Activated naive CD8-positive, alpha-beta T cell treated with anti-CD3 and anti-CD28 coated beads, Interleukin-2, amount 10 ng/mL, durations not matched to agents 7 days and 5 days (primary cell): ENCODE results near the gene POU2AF3. TPM values are rescaled to one million over a fixed set of nuclear protein-coding genes. Genes with fewer than 3 reads are reported as not detected.

ENCODE experiments used
- ATAC-seq: fragments of 150-1000 bp; cut with Tn5 transposase; one replicate; pipeline ENCODE4 v1.10.0; 2021; ENCODE audit warnings: low read depth, moderate library complexity
- POLR2A ChIA-PET: fragments of 350-600 bp; sonication (Branson Sonifier 250); formaldehyde crosslinking; loops from one replicate; lab custom pipeline; 2021; ENCODE audit warnings: antibody characterized with exemption; lab: Charles Lee
- DNase-seq: peaks from one replicate; pipeline ENCODE4 v3.0.0; 2021
- H3K27ac Mint-ChIP-seq: one replicate; pipeline ENCODE4 v1.8.0; 2022; ENCODE audit warnings: mild to moderate bottlenecking, mixed read lengths
- H3K27me3 Mint-ChIP-seq: one replicate; pipeline ENCODE4 v1.8.0; 2022; ENCODE audit warnings: mild to moderate bottlenecking, moderate library complexity, mixed read lengths
- H3K36me3 Mint-ChIP-seq: one replicate; pipeline ENCODE4 v1.8.0; 2021; ENCODE audit warnings: mild to moderate bottlenecking, mixed read lengths
- H3K4me1 Mint-ChIP-seq: one replicate; pipeline ENCODE4 v1.8.0; 2021; ENCODE audit warnings: mixed read lengths
- H3K4me3 Mint-ChIP-seq: one replicate; pipeline ENCODE4 v1.8.0; 2022; ENCODE audit warnings: mild to moderate bottlenecking, moderate library complexity, mixed read lengths
- H3K9me3 Mint-ChIP-seq: one replicate; pipeline ENCODE4 v1.8.0; 2021; ENCODE audit warnings: mixed read lengths
- total RNA-seq, 2 experiments: library from RNA; stranded (reverse); gene quantifications; one replicate each; pipeline ENCODE4 v1.2.3, GENCODE V29; 2021

POU2AF3 gene
- total RNA-seq, 2 experiments from 2014 or later, result not detected

DNA sequence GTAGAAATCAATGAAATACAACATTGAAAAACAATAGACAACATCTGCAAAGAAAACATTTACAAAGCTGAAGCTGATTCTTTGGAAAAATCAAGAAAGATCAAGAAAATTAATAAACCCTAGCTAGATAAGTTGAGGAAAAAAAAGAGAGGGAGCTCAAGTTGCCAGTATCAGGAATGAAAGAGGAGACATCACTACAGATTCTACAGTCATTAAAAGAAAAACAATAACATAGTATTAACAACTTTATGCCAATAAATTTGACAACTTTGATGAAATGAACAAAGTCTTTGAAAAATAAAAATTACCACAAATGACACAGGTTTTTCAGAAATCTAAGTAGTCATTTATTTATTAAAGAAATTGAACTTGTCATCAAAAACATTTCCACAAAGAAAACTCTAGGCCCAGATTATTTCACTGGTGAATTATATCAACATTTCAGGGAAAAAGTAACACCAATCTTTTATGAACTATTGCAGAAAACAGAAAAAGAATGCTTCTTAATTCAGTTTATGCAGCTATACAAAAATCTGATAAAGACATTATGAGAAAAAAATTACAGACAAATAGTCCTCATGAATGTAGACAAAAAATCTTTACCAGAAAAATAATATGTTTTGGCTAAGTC is 41.5 kb downstream of the POU2AF3 start:
- no peak overlapping the region for H3K27ac Mint-ChIP-seq
- DNase-seq (no peak), ATAC-seq (no peak)
- H3K36me3 Mint-ChIP-seq, result peaks cover 4% of the 10 kb centered on the region
- H3K4me1 Mint-ChIP-seq, result no peaks in the 10 kb centered on the region
- H3K27me3 Mint-ChIP-seq, result peaks cover 13% of the 10 kb centered on the region
- H3K4me3 Mint-ChIP-seq, result no peak overlapping the region
- POLR2A ChIA-PET, result no interaction called here
- peaks cover 6% of the 10 kb centered on the region for H3K9me3 Mint-ChIP-seq

DNA sequence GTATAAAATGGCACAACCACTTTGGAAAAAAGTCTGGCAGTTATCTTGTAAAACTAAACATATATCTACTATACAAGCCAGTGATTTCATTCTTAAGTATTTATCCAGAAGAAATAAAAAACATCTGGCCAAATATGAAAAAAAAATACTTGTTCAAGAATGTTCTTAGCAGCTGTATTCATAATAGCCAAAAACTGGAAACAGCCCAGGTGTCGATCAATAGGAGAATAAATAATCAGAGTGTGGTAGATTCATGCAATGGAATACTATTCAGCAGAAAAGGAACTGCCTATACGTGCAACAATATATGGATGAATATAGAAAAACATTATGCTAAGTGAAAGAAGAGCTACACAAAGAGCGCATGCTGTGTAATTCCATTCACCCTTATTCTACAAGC is 44.0 kb downstream of the POU2AF3 start:
- Mint-ChIP-seq H3K36me3 (peaks cover 4% of the 10 kb centered on the region), H3K4me1 (no peaks in the 10 kb centered on the region), H3K4me3 (no peak overlapping the region), H3K27me3 (peaks cover 12% of the 10 kb centered on the region), H3K9me3 (peaks cover 6% of the 10 kb centered on the region), H3K27ac (no peak overlapping the region)
- ATAC-seq (no peak), DNase-seq (no peak)
- POLR2A ChIA-PET, result no interaction called here

DNA sequence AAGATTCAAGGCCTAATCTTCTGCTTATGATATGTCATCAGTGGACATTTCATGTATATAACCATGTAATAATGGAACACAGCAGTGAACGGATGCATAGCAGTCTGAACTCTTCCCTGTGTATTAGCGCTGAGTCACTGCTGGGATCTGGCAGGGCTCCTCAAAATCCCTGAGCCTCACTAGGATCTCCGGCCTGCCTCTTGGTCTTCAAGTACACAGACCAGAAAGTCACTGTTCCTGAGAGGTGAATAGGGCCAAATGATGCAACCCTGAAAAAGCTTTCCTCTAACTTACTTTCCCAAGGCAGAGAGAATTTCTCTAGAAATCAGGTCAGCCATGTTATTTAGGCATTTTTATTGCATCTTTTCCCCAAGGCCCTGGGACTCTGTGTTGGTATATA is 45.7 kb downstream of the POU2AF3 start:
- no peak overlapping the region for H3K27ac Mint-ChIP-seq
- no peaks in the 10 kb centered on the region for H3K4me1 Mint-ChIP-seq
- ATAC-seq (no peak), DNase-seq (no peak)
- H3K4me3 Mint-ChIP-seq, result no peak overlapping the region
- H3K27me3 Mint-ChIP-seq, result peaks cover 11% of the 10 kb centered on the region
- POLR2A ChIA-PET, result no interaction called here
- H3K36me3 Mint-ChIP-seq, result peaks cover 4% of the 10 kb centered on the region
- peaks cover 6% of the 10 kb centered on the region for H3K9me3 Mint-ChIP-seq

DNA sequence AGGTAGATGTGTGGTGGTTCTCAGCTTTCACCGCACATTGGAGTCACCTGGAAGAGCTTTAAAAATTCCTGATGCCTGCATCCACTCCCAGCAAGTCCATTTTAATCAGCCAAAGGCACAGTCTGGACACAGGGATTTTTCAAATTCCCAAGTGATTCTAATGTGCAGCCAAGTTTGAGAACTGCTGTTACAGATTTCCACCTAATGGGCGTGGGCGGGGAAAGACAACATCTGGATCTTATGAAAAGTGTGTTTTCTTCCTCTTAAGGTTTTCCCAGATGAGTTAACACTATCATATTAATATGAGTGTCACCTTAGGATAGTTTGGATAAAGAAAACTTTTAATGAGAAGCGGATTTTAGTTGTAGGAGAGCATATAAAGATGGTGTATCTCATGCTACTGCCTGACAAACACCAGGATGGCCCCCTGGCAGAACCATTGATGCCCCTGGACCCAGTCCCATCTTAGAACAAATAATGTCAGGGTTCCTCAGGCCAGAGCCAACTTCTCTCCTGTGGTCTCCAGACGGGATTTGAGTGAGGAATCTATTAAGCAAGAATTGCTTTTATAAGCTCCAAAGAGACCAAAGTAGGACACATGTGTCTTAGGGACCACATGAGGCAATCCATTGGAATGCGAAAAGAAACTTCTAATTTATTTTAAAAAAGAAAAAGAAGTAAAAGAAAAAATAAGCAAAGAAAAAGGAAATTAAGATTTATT is 48.8 kb downstream of the POU2AF3 start:
- ATAC-seq, result no peak
- H3K27ac Mint-ChIP-seq, result no peak overlapping the region
- no peaks in the 10 kb centered on the region for H3K9me3 Mint-ChIP-seq
- H3K4me3 Mint-ChIP-seq, result no peak overlapping the region
- POLR2A ChIA-PET, result no interaction called here
- DNase-seq, result no peak
- peaks cover 8% of the 10 kb centered on the region for H3K27me3 Mint-ChIP-seq
- H3K4me1 Mint-ChIP-seq, result no peaks in the 10 kb centered on the region
- H3K36me3 Mint-ChIP-seq, result no peaks in the 10 kb centered on the region

DNA sequence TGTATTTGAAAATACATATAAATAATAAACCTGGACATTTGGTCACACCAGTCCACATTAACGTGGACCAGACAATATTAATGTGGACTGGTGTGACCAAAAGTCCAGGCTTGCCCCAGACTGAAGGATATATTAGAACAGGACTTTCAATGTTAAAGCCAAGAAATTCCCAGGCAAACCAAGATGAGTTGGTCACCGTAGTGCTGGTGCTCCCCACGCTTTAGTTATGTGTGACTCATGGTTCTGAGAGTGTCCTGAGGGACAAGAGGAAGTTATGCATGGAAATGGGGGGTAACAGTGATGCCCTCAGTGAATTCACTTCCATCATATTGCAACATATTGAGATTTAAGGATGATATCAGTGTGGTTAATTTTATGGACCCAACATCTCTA is 49.4 kb downstream of the POU2AF3 start:
- Mint-ChIP-seq H3K36me3 (peaks cover under 1% of the 10 kb centered on the region), H3K27ac (no peak overlapping the region), H3K27me3 (peaks cover 8% of the 10 kb centered on the region), H3K4me3 (no peak overlapping the region), H3K4me1 (no peaks in the 10 kb centered on the region), H3K9me3 (no peaks in the 10 kb centered on the region)
- POLR2A ChIA-PET, result no interaction called here
- no peak for DNase-seq
- ATAC-seq, result no peak

DNA sequence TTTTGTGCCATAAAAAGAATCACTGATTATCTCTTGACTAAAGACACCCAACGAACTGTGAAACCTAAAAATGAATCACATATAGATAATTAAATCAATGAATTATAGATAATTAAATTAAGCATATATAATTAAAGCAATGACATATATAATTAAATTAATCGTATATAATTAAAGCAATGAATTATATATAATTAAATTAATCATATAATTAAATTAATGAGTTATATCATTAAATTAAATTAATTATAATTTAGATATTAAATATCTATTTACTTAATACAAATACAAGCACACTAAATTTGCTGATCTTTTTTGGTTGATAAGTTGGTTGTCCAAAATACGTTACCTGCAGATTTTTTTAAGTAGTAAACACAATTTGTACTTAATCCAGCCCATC is 49.8 kb downstream of the POU2AF3 start:
- Mint-ChIP-seq H3K9me3 (no peaks in the 10 kb centered on the region), H3K36me3 (peaks cover 1% of the 10 kb centered on the region), H3K4me3 (no peak overlapping the region), H3K4me1 (no peaks in the 10 kb centered on the region), H3K27ac (no peak overlapping the region), H3K27me3 (peaks cover 8% of the 10 kb centered on the region)
- POLR2A ChIA-PET, result no interaction called here
- no peak for DNase-seq
- no peak for ATAC-seq

DNA sequence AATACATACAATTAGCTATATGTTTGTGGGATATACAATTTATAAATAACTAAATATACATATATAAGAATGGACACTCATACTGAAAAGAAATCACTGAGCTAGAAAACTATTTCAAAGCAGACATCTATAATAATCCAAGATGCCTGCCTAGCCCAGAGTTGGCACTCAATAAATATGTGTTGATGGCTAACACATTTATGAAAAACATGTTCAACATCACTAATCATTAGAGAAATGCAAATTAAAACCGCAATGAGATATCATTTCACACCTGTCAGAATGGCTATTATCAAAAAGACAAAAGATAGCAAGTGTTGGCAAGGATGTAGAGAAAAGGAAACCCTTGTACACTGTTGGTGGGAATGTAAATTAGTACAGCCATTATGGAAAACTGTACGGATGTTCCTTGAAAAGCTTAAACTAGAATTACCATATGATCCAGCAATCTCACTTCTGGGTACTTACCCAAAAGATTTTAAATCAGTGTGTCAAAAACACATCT is 50.9 kb downstream of the POU2AF3 start:
- POLR2A ChIA-PET, result no interaction called here
- no peak for DNase-seq

DNA sequence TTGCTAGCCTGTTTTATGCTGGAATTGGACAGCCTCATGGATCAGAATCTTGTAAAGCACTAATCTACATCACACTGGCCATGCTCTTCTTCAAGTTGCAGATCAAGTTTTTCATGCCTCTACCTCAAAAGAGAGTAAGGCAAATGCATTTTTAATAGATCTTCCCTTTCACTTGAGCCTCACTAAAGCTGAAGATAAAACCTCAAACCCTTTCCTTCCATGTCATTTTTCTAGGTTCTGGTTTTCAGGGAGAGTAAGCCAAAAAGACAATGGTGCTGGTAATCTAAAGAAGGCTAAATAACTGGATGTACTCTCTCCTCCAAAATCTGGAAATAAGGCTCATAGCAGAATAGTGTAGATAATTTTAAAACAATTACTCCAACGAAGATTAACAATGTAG is 52.5 kb downstream of the POU2AF3 start:
- Mint-ChIP-seq H3K4me3 (no peak overlapping the region), H3K9me3 (no peaks in the 10 kb centered on the region), H3K27ac (no peak overlapping the region), H3K4me1 (peaks cover 2% of the 10 kb centered on the region), H3K27me3 (peaks cover 8% of the 10 kb centered on the region), H3K36me3 (peaks cover 2% of the 10 kb centered on the region)
- ATAC-seq, result no peak
- no peak for DNase-seq
- POLR2A ChIA-PET, result no interaction called here

More for the DNA sequence above, 50.9 kb downstream of the POU2AF3 start:
- Mint-ChIP-seq H3K9me3 (no peaks in the 10 kb centered on the region), H3K4me1 (peaks cover 2% of the 10 kb centered on the region), H3K27me3 (peaks cover 8% of the 10 kb centered on the region), H3K36me3 (peaks cover 1% of the 10 kb centered on the region), H3K4me3 (no peak overlapping the region), H3K27ac (no peak overlapping the region)
- no peak for ATAC-seq

DNA sequence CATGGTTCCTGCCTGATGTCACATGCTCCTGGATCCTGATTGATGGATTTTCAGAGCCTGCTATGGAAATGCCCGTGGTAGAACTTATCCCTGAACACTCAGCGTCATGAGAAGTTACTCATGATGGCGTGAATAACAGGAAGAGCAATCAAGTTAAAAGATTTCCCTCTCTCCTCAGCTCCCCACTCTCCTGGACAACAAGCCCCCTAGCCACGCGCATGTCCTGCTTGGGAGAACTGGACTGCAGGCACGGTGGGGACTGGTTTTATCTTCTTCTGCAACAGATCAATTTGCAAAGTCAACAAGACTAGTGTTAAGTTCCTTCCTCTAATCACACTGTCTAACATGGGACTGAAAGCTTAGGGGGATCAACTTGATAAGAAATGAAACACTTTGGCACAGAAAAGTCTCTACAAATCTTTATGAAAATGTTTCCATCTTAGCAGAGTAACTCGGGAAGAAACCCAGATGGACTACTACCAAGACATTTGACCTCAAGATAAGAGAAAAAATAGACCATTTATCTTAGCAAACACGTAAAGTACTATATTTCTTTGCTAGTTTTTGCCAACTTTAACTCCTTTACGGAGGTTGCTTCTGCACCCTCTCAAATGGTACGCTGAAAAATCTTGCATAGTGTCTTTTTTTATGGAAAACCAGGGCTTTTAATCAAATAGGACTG is 53.2 kb downstream of the POU2AF3 start:
- peaks cover 8% of the 10 kb centered on the region for H3K27me3 Mint-ChIP-seq
- no peaks in the 10 kb centered on the region for H3K9me3 Mint-ChIP-seq
- ATAC-seq, result no peak
- H3K4me3 Mint-ChIP-seq, result no peak overlapping the region
- no peak for DNase-seq
- POLR2A ChIA-PET, result no interaction called here
- peaks cover 2% of the 10 kb centered on the region for H3K4me1 Mint-ChIP-seq
- no peak overlapping the region for H3K27ac Mint-ChIP-seq
- H3K36me3 Mint-ChIP-seq, result peaks cover 2% of the 10 kb centered on the region

DNA sequence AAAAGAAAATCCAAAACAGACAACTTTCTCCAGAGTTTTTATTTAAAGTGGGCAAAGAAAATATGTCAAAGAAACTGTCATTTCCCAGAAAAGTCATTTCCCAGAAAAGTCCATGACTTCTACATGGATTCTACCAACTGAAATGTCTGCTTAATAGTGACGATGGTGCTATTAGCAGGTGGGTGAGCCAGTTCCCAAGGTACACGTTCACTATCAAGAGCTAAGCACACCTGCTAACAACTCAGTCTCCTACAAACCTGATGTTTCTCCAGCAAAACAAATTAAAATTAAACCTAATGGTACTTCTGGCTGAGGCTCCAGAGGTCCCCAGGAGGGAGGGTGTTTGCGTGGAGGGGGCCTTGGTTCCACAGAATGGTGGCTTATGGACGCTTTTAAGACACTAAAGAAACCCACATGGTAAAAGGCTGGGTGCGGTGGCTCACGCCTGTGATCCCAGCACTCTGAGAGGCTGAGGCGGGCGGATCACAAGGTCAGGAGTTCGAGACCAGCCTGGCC is 53.9 kb downstream of the POU2AF3 start:
- no peak overlapping the region for H3K4me3 Mint-ChIP-seq
- H3K27me3 Mint-ChIP-seq, result peaks cover 8% of the 10 kb centered on the region
- POLR2A ChIA-PET, result no interaction called here
- ATAC-seq (no peak), DNase-seq (no peak)
- H3K4me1 Mint-ChIP-seq, result peaks cover 2% of the 10 kb centered on the region
- peaks cover 2% of the 10 kb centered on the region for H3K36me3 Mint-ChIP-seq
- no peaks in the 10 kb centered on the region for H3K9me3 Mint-ChIP-seq
- H3K27ac Mint-ChIP-seq, result no peak overlapping the region

DNA sequence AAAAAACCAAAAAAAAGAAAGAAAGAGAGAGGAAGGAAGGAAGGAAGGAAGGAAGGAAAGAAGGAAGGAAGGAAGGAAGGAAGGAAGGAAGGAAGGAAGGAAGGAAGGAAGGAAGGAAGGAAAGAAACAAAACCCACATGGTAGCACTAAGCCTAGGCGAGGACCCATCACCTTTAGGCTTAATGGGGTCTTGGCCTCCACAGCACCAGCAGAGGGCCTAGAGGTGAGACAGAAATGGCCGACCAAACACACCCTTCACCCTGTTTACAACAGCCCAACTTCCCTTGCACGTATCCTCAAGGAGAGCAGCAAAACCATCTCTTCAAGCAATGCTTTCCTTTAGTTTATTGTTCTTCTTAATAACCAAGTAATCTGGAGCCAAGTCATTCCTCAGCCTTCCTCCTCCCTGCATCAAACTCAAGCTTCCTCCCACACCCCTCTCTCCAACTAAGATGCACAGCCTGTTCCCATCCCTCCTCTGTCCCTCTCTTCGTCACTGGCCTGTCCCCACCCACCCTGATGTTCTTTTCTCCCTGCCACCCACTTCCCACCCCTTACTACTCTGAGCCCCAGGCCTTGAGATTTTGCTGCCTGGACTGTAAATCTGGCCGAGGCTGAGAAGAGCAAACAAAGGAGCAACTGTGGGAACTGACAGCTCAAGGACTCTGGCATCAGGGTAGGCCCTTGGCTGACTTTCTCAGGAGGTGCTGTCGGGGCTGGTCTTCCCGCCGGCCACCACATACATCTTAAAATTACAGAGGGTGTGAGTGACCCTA is 54.8 kb downstream of the POU2AF3 start:
- peaks cover 2% of the 10 kb centered on the region for H3K36me3 Mint-ChIP-seq
- peaks cover 8% of the 10 kb centered on the region for H3K27me3 Mint-ChIP-seq
- H3K27ac Mint-ChIP-seq, result no peak overlapping the region
- no peak overlapping the region for H3K4me3 Mint-ChIP-seq
- POLR2A ChIA-PET, result no interaction called here
- H3K4me1 Mint-ChIP-seq, result peaks cover 2% of the 10 kb centered on the region
- DNase-seq (no peak), ATAC-seq (no peak)
- H3K9me3 Mint-ChIP-seq, result no peaks in the 10 kb centered on the region

DNA sequence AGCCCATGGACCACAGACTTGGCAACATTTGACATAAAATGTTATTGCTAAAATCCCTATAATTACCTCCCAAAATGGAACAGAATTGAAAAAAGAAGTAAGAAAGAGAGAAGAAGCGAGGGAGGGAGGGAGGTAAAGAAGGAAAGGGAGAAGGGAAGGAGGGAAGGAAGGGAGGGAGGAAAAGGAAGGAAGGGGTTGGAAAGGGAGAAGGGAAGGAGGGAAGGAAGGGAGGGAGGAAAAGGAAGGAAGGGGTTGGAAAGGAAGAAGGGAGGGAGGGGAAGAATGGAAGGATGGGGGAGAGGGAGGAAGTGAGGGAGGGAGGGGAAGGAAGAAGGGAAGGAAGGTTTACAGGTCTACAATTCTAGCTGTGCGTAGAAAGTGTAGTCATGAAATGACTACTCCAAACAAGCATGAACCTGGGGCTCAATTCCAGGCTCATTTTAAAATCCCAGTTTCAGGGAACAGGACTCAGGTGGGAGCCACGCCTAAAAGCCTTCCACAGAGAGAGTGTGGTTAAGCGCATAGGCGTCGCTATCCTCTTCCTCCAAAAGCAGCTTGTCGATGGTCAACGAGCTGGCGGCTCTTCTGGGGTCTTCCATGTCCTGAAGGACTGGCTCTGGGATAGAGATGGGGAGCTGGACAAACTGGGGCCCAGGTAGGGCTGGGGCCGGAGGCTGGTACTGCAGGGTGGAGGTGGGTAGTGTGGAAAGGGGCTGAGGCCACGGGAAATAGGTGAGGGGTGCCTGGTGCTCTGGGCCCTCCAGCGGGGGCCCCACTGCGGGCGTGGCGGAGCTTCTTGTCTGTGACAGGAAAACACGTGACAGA is 55.6 kb downstream of the POU2AF3 start:
- Mint-ChIP-seq H3K36me3 (peaks cover 2% of the 10 kb centered on the region), H3K4me3 (no peak overlapping the region), H3K4me1 (peaks cover 2% of the 10 kb centered on the region), H3K9me3 (no peaks in the 10 kb centered on the region), H3K27me3 (peaks cover 8% of the 10 kb centered on the region), H3K27ac (peak overlapping the region; percentile 11)
- DNase-seq (no peak), ATAC-seq (no peak)
- POLR2A ChIA-PET, result no interaction called here
